ENCODE data around the gene TTLL8.

Gene TTLL8

GRCh38 chr22:50082961-50083461 is 24.9 kb upstream of the TTLL8 start:
- no peak for DNase-seq

DNA sequence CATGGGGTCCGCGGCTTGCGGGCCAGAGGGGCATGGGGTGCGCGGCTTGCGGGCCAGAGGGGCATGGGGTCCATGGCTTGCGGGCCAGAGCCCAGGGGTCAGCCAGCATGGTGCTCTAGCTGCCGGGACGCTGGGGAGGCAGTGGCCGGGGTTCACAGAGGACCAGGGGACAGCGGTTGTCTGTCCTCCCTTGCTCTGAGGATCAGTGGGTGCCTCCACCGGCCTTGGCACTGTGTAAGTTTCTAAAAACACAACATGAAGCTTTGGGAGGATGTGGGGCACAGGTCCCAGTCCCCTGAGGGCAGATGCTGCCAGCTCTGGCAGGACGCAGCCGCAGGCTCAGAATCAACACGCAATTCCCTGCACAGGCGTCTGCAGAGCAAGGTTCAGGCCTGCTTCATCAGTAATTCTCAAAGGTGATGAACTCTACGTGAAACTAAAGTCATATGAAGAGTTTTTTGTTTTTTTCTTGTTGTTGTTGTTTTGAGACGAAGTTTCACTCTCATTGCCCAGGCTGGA is 24.2 kb upstream of the TTLL8 start:
- DNase-seq, result no peak

DNA sequence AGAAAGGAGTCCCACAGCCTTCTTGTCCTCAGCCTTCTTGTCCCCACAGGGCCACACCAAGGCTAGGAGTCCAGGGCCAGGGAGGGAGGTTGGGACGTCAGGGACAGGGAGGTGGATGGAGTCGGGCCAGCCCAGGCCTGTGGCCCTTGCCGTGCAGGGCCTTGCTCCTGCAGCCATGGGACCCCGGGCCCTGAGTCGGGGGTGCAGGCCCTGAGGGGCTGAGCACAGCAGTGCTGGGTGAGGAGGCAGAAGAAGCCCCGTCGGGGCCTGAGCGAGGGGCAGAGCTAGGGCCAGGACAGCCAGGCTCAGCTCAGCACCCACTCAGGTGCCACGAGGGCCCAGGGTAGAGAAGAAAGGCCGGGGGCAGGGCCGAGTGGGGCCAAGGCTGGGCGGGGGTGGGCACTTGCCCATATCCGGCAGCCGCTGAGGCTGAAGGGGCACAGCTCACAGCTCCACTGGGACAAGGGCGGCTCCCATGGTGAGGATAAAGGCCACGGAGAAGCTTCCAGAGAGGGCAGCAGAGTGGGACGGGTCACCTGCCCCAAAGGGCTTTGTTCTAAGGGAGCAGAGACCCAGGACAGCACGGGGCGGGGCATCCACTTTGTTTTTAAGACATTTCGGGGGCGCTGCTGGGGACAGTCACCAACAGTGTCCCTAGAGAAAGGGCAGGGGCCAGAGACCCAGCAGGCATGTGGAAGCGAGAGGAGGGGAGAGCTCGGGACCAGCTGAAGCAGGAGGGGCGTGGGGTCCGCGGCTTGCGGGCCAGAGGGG is 23.5 kb upstream of the TTLL8 start:
- DNase-seq, result no peak

- no peak for DNase-seq
Observed at GRCh38 chr22:50080077-50080465, 22.0 kb upstream of the TTLL8 start.

DNA sequence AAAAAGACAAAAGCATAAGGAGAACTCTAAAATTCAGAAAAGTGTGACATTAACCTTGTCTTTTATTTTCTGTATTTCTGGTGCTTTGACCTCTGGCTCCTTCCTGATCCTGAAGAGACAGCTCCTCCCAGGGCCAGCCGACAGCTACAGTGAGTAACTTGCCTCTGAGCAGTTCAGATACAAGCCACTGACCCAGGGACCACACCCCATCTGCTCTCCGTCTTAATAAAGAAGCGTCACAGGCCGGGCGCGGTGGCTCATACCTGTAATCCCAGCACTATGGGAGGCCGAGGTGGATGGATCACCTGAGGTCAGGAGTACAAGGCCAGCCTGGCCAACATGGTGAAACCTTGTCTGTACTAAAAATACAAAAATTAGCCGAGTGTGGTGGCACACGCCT is 20.7 kb upstream of the TTLL8 start:
- no peak for DNase-seq

GRCh38 chr22:50078246-50078645 is 20.1 kb upstream of the TTLL8 start:
- DNase-seq, result no peak

GRCh38 chr22:50076646-50077535 is 18.8 kb upstream of the TTLL8 start:
- DNase-seq, result no peak

DNA sequence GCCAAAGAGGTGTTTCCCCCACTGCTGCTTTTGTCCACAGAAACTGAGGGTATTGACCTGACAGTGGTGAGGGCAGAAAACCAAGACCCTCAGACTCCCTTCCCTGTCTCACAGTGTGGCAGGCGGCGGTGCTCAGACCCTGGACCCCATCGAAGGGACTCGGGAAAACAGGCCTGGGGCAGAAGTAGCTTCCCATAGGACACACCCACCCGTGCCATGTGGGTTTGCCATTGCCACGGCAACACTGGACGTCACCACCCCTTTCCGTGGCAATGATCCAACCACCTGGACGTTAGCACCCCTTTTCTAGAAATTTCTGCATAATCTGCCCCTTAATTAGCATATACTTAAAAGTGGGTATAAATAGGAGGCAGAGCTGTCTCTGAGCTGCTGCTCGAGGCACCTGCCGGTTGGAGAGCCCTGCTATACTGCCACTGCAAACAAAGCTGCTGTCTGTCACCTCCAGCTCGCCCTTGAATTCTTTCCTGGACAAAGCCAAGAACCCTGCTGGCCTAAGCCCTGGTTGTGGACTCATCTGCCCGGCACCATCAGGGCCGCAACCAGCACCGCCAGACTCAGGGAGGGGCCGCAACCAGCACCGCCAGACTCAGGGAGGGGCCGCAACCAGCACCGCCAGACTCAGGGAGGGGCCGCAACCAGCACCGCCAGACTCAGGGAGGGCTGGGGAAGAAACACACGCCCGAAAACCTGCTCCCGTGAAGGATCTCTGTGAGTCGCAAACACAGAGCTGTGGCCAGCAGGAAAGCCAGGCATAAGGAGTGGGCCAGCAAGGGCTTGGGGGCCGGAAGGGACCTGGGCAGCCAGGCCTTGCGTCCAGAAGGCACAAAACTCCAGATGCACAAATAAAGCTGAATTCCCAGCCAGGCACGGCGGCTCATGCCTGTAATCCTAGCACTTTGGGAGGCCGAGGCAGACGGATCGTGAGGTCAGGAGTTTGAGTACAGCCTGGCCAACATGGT is 16.7 kb upstream of the TTLL8 start:
- no peak for DNase-seq

DNA sequence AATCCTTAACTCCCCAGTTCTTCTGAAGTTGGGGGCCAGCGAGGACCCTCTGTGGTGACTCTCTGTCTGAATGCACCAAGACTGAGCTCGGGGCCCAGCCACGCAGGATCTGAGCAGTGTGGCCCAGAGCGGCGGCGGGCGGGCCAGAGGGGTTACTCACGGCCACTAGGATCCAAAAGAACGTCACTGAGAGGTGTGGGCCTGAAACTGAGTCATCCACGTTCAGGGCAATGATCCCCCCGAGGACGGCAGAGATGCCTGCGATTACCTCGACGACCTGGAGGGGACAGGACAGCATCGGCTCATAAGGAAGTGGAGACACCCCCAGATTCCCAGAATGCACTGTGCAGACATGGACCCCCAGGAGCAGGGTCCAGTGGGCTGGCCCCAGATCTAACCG is 16.0 kb upstream of the TTLL8 start:
- DNase-seq, result no peak

- no peak for DNase-seq
Observed at GRCh38 chr22:50072714-50073538, 14.8 kb upstream of the TTLL8 start.

DNA sequence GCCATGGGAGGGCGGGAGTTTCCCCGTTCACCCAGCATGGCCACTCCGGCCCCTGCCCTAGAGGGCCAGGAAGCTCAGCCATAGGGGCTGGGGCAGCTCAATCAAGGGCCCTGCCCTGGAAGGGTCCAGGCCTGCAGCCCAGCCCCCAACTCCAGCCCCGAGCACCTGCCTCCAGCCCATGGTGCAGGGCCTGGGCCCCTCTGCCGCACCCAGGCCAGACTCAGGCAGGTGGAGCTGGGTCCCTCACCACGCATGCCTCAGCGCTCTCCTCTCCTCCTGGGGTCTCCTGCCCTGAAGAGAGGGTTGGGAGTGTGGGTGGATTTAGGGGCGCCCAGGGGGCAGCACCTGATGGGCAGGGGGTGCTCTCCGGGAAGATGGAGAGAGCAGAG is 14.1 kb upstream of the TTLL8 start:
- DNase-seq, result no peak

- peak; percentile 40 for DNase-seq
Observed at GRCh38 chr22:50071432-50072166, 13.5 kb upstream of the TTLL8 start.

- no peak for DNase-seq
Observed at GRCh38 chr22:50070366-50070765, 12.3 kb upstream of the TTLL8 start.

- DNase-seq, result no peak
Observed at GRCh38 chr22:50068096-50068495, 10.0 kb upstream of the TTLL8 start.

DNA sequence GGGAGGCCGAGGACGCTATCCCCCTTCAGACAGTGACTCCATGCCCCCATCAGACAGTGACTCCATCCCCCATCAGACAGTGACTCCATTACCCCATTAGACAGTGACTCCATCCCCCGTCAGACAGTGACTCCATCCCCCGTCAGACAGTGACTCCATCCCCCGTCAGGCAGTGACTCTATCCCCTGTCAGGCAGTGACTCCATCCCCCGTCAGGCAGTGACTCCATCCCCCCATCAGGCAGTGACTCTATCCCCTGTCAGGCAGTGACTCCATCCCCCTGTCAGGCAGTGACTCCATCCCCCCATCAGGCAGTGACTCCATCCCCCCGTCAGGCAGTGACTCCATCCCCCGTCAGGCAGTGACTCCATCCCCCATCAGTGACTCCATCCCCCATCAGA is 9.1 kb upstream of the TTLL8 start:
- DNase-seq, result no peak

GRCh38 chr22:50064453-50064852 is 6.4 kb upstream of the TTLL8 start:
- no peak for DNase-seq

DNA sequence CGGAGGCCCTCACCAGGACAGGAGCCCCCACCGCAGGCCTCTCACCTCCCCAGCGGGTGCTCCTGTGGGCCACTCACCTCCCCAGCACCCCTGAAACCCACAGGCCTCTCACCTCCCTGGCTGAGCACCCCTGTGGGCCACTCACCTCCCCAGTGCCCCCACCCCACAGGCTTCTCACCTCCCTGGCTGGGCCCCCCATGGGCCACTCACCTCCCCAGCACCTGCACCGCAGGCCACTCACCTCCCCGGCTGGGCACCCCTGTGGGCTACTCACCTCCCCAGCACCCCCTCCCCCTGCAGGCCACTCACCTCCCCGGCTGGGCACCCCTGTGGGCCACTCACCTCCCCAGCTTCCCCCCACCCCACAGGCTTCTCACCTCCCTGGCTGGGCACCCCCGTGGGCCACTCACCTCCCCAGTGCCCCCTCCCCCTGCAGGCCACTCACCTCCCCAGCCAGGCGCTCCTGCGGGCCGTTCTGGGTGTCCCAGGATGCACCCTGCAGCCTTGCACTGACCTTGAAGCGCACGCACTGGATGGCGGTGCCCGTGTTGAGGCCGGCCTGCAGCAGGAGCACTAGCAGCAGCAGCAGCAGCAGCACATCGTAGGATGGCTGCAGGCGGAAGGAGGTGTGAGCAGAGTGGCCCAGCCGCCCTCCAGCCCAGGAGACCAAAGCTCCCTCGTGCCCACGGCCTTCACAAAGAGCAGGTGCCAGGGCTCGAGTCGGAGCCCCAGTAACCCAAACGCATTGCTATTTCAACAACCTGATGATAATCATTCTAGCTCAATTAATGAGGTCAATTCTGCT is 5.7 kb upstream of the TTLL8 start:
- no peak for DNase-seq

- no peak for DNase-seq
Observed at GRCh38 chr22:50062509-50063135, 4.5 kb upstream of the TTLL8 start.

DNA sequence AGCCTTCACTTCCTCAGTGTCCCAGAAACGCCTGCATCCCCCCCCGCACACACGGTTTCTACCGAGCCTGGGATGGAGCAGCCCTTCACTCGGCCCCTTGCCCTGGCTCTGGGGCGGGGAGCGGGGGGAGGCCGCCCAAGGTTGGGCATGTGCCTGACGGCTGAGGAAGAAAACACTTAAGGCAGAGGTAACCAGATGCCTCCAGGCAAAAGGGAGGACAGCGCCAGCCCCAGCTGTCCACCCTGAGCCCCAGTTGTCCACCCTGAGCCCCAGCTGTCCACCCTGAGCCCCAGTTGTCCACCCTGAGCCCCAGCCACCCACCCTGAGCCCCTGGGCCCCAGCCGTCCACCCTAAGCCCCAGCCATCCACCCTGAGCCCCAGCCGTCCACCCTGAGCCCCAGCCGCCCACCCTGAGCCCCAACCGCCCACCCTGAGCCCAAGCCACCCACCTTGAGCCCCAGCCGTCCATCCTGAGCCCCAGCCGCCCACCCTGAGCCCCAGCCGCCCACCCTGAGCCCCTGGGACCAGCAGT is 3.8 kb upstream of the TTLL8 start:
- DNase-seq, result no peak

All from EL (cell line).